ENCODE data around the gene KIAA1217. TPM values are rescaled to one million over a fixed set of nuclear protein-coding genes. Genes with fewer than 3 reads are reported as not detected.
A peak's percentile ranks its signal among the peaks of the same experiment; 100 is the strongest.

The KIAA1217 gene
- total RNA-seq, 1 experiment from 2014 or later: 18.6 TPM

GRCh38 chr10:24313283-24313682 lies 104.3 kb downstream of the KIAA1217 start:
- H3K27me3 Mint-ChIP-seq (ENCODE audit: low read depth): no peaks in the 10 kb centered on the region

More at GRCh38 chr10:24313283-24313682, 104.3 kb downstream of the KIAA1217 start:
- Histone ChIP-seq H3K56ac (ENCODE audit: insufficient read length, low read depth, low read length) (no peak overlapping the region), H2BK5ac (ENCODE audit: insufficient read length, low read length) (no peak overlapping the region), H3K18ac (ENCODE audit: insufficient read length, low read depth, low read length) (no peak overlapping the region), H4K20me1 (ENCODE audit: control insufficient read depth, insufficient read depth, insufficient read length) (no peaks in the 10 kb centered on the region), H2BK20ac (ENCODE audit: low read depth, low read length, poor library complexity, severe bottlenecking) (no peak overlapping the region), H3K4ac (ENCODE audit: low read depth, low read length) (no peak overlapping the region), H4K5ac (ENCODE audit: insufficient read length, low read depth, low read length) (no peak overlapping the region), H3K9me3 (ENCODE audit: control insufficient read depth, low read depth, low read length) (no peaks in the 10 kb centered on the region), H3K27me3 (ENCODE audit: insufficient read depth, low read length) (no peaks in the 10 kb centered on the region), H3K4me1 (ENCODE audit: insufficient read depth, low read length) (no peaks in the 10 kb centered on the region), H3K14ac (ENCODE audit: insufficient read depth, low read length) (no peak overlapping the region), H3K4me2 (ENCODE audit: insufficient read depth, insufficient read length, low read length) (no peak overlapping the region), H2AK5ac (ENCODE audit: insufficient read length, low read length) (no peak overlapping the region), H3K27ac (ENCODE audit: insufficient read length, low read depth, low read length) (no peak overlapping the region), H3T11ph (ENCODE audit: low read length) (no peak overlapping the region), H2AFZ (ENCODE audit: low read length) (no peak overlapping the region), H4K8ac (replicated peaks; ENCODE audit: insufficient read length, low read depth, low read length) (no peak overlapping the region), H3K9ac (ENCODE audit: extremely low read depth, insufficient read length, low read length) (no peak overlapping the region), H3K23ac (ENCODE audit: insufficient read length, low read depth, low read length) (no peak overlapping the region), H3K79me1 (ENCODE audit: insufficient read depth, low read depth, low read length, poor library complexity, severe bottlenecking) (no peaks in the 10 kb centered on the region), H2BK12ac (ENCODE audit: insufficient read length, low read depth, low read length) (no peak overlapping the region), H3K23me2 (ENCODE audit: insufficient read length, low read depth, low read length, poor library complexity, severe bottlenecking) (no peaks in the 10 kb centered on the region), H4K91ac (ENCODE audit: insufficient read length, low read depth, low read length) (no peak overlapping the region), H2BK120ac (ENCODE audit: low read depth, low read length, poor library complexity, severe bottlenecking) (no peak overlapping the region), H2BK15ac (ENCODE audit: low read depth, low read length) (no peak overlapping the region), H3K79me2 (ENCODE audit: insufficient read depth, low read length) (no peaks in the 10 kb centered on the region)
- Mint-ChIP-seq H3K27ac (peak overlapping the region in 1 of 3 experiments; percentile 19; a peak in 1 of 7 replicates), H3K4me3 (no peak overlapping the region), H3K9me3 (no peaks in the 10 kb centered on the region), H3K36me3 (ENCODE audit: insufficient read depth in 1 of 3, low read depth in 3 of 3) (peaks cover 0 to 5% (median 0%) of the 10 kb centered on the region in 3 experiments; a peak in 3 of 7 replicates), H3K4me1 (peaks cover 10 to 19% of the 10 kb centered on the region in 2 experiments)
- DNase-seq: no peak
- TF ChIP-seq CTCF (conservative IDR thresholded peaks at IDR 0.05): no peak
- no CpG with 5 or more reads among the region's 10 CpGs for WGBS (ENCODE audit: extremely low coverage, insufficient read length, low lambda C conversion rate)

All from H9 (cell line).